ENCODE measurements around the gene PGAP1. TPM values are rescaled to one million over a fixed set of nuclear protein-coding genes. Genes with fewer than 3 reads are reported as not detected.

PGAP1 gene
- total RNA-seq (1 to 10 TPM; 2.2 to 5.2 (median 3.0) TPM), polyA plus RNA-seq (1 to 10 TPM in 1 of 3 donors, under 1 TPM in 2; 0.57 to 1.6 (median 0.59) TPM)
- long read RNA-seq, donor 1, full-length matches to known transcripts = 1 of 1 reads
- long read RNA-seq, donor 1, partial matches to known transcripts = 0 of 1 reads
- long read RNA-seq, donor 1, other reads (novel, unspliced or antisense) = 0 of 1 reads
- long read RNA-seq, donor 2, full-length matches to known transcripts = 1 of 3 reads
- long read RNA-seq, donor 2, partial matches to known transcripts = 1 of 3 reads
- long read RNA-seq, donor 2, other reads (novel, unspliced or antisense) = 1 of 3 reads

GRCh38 chr2:196926562-196927375 lies at the start of gene PGAP1:
Gene PGAP1, minus strand, starts transcription at chr2:196926707. Its CDS starts 91 bp downstream, at chr2:196926616.
- ATAC-seq (peak; percentile 97 to 99 (median 99)), DNase-seq (peak; percentile 91 to 95)
- peak within 1 kb of the TSS; percentile 90 for H3K4me3 ChIP-seq
- no peak for TF ChIP-seq CTCF (IDR thresholded peaks at IDR 0.05)
- WGBS, 3 donors = 0 to 1% (median 0%) methylated on average over 51 to 62 of the region's 62 CpGs
- no peaks in the 10 kb centered on the region for H3K27me3 ChIP-seq (ENCODE audit: insufficient read depth in 3 of 3, low read length in 2 of 3)
- peaks cover 9% of the 10 kb centered on the region for H3K4me1 ChIP-seq
- H3K27ac ChIP-seq = peak within 1 kb of the TSS; percentile 78
- intact Hi-C loops (cut with DNase I) = loop anchor here in 1 of 2 donors (2.0 to 5.0 kb wide), 2 partner anchors 61 to 128 kb away; partner anchors contain the start of gene GTF3C3
- H3K36me3 ChIP-seq (ENCODE audit: insufficient read depth in 1 of 2, low read depth in 1 of 2) = no peaks in the 10 kb centered on the region
- H3K9me3 ChIP-seq = no peaks in the 10 kb centered on the region

GRCh38 chr2:196974970-196975369 lies 48.5 kb upstream of the PGAP1 start:
- no peak for TF ChIP-seq CTCF (IDR thresholded peaks at IDR 0.05)
- intact Hi-C loops (cut with DNase I) = no loop called here
- 84 to 90% (median 90%) methylated on average over 1 of the region's 1 CpG for WGBS, 3 donors

GRCh38 chr2:196971574-196972279 lies 45.2 kb upstream of the PGAP1 start:
- no peak overlapping the region for H3K27ac ChIP-seq
- TF ChIP-seq CTCF (IDR thresholded peaks at IDR 0.05) = no peak
- H3K4me3 ChIP-seq = no peak overlapping the region
- H3K27me3 ChIP-seq (ENCODE audit: insufficient read depth in 3 of 3, low read length in 2 of 3) = no peaks in the 10 kb centered on the region
- no peaks in the 10 kb centered on the region for H3K9me3 ChIP-seq
- intact Hi-C loops (cut with DNase I) = no loop called here
- H3K4me1 ChIP-seq = no peaks in the 10 kb centered on the region
- H3K36me3 ChIP-seq (ENCODE audit: insufficient read depth in 1 of 2, low read depth in 1 of 2) = no peaks in the 10 kb centered on the region
- no peak for ATAC-seq
- DNase-seq = no peak
- 62 to 72% (median 68%) methylated on average over 3 of the region's 3 CpGs for WGBS, 3 donors

More at GRCh38 chr2:196974970-196975369, 48.5 kb upstream of the PGAP1 start:
- Histone ChIP-seq H3K4me1 (no peaks in the 10 kb centered on the region), H3K9me3 (no peaks in the 10 kb centered on the region), H3K36me3 (ENCODE audit: insufficient read depth in 1 of 2, low read depth in 1 of 2) (no peaks in the 10 kb centered on the region), H3K27ac (no peak overlapping the region), H3K27me3 (ENCODE audit: insufficient read depth in 3 of 3, low read length in 2 of 3) (no peaks in the 10 kb centered on the region), H3K4me3 (no peak overlapping the region)
- ATAC-seq (no peak), DNase-seq (no peak)

GRCh38 chr2:196970099-196970498 lies 43.6 kb upstream of the PGAP1 start:
- intact Hi-C loops (cut with DNase I) = no loop called here
- ATAC-seq = no peak

More at GRCh38 chr2:196970099-196970498, 43.6 kb upstream of the PGAP1 start:
- H3K4me3 ChIP-seq = no peak overlapping the region
- no peaks in the 10 kb centered on the region for H3K36me3 ChIP-seq (ENCODE audit: insufficient read depth in 1 of 2, low read depth in 1 of 2)
- no peaks in the 10 kb centered on the region for H3K4me1 ChIP-seq
- DNase-seq = no peak
- no peaks in the 10 kb centered on the region for H3K27me3 ChIP-seq (ENCODE audit: insufficient read depth in 3 of 3, low read length in 2 of 3)
- no peaks in the 10 kb centered on the region for H3K9me3 ChIP-seq
- TF ChIP-seq CTCF (IDR thresholded peaks at IDR 0.05) = no peak
- WGBS, 3 donors = 27 to 47% (median 33%) methylated on average over 4 of the region's 4 CpGs
- no peak overlapping the region for H3K27ac ChIP-seq

All from psoas muscle (tissue), 8 donors.